Mammary epithelial cell (primary cell): ENCODE data around the gene OR1M1.

Experiments used
- EZH2 ChIP-seq: IDR thresholded peaks from 2 replicates; pipeline ENCODE4 v1.6.1; 2012; ENCODE audit warnings: low read length, inconsistent platforms, borderline replicate concordance
- TF ChIP-seq, protein P1 (sequence below), 2 donors: IDR thresholded peaks in 1 of 2; conservative IDR thresholded peaks in 1 of 2; 2 replicates each; pipeline ENCODE4 v1.5.1; 2011 to 2012; ENCODE audit warnings: inconsistent platforms in 2 of 2, low read length in 2 of 2, mild to moderate bottlenecking in 2 of 2, control low read depth in 1 of 2, low read depth in 1 of 2; ENCODE audit not compliant: insufficient read depth in 1 of 2; ENCODE audit errors: extremely low read depth in 1 of 2

GRCh38 chr19:9060564-9061340 lies 26.1 kb upstream of the OR1M1 start:
- TF ChIP-seq, protein P1, sequence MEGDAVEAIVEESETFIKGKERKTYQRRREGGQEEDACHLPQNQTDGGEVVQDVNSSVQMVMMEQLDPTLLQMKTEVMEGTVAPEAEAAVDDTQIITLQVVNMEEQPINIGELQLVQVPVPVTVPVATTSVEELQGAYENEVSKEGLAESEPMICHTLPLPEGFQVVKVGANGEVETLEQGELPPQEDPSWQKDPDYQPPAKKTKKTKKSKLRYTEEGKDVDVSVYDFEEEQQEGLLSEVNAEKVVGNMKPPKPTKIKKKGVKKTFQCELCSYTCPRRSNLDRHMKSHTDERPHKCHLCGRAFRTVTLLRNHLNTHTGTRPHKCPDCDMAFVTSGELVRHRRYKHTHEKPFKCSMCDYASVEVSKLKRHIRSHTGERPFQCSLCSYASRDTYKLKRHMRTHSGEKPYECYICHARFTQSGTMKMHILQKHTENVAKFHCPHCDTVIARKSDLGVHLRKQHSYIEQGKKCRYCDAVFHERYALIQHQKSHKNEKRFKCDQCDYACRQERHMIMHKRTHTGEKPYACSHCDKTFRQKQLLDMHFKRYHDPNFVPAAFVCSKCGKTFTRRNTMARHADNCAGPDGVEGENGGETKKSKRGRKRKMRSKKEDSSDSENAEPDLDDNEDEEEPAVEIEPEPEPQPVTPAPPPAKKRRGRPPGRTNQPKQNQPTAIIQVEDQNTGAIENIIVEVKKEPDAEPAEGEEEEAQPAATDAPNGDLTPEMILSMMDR (conservative IDR thresholded peaks at IDR 0.05 in 1 of 2, IDR thresholded peaks at IDR 0.05 in 1 of 2; ENCODE audit: extremely low read depth in 1 of 2, insufficient read depth in 1 of 2, low read depth in 1 of 2, low read length in 2 of 2): no peak
- no peak for TF ChIP-seq EZH2
